Placental pericyte (primary cell): ENCODE results near the gene PRKD3. TPM values are rescaled to one million over a fixed set of nuclear protein-coding genes. Genes with fewer than 3 reads are reported as not detected.

Experiments
- small RNA-seq: library from RNA; depleted of rRNA; stranded (forward); fragments of <200 nt; gene quantifications from one replicate; pipeline ENCODE3, GENCODE V24; 2012; ENCODE audit warnings: low replicate concordance
- total RNA-seq: library from RNA; depleted of rRNA; stranded (reverse); fragments of >200 nt; gene quantifications from 2 replicates; pipeline ENCODE4 v1.2.3, GENCODE V29; 2012

PRKD3 gene
- 35.2 and 75.2 TPM in 2 replicates for total RNA-seq

DNA sequence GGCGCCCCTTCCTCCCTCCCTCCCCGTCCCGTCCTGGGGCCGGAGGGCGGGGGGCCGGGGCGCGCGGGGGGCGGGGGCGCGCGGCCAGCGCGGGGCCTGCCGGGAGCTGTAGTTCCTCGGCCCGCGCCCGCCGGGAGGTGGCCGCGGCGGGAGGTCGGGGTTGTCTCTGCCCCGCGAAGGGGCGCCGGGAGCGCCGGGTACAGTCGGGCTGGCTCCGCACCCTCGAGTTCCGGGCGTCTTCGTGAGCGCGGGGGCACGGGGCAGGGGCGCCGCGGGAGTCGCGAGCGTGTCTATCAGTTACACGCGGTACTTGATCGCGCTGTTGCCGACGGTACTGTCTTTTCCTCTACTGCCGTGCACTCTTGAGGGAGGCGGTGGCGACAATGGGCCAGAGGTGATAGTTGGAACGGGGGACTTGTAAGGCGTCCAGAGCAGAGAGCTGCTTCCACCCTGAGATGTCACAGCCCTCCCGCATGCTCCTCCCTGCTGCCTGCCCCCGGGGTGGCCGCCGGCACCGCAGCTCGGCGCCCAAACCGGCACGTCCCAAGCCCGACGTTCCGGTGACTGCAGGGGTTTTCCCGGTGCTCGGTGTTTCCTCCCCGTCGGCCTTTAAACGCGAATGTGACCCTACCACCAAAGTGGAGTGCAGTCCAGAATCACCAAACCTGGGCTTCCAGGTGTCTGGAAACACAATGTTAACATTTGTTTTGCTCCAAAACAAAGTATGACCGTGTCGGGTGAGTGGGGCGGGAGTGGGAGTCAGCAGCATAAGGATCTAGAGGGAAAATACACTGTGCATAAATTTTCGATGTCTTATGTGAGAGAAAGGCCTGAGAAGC lies at the start of gene PRKD3:
Gene PRKD3, minus strand, starts transcription at position 48 of the 839 bp plus-strand sequence. CDS start 8,309 bp downstream, outside the sequence.

DNA sequence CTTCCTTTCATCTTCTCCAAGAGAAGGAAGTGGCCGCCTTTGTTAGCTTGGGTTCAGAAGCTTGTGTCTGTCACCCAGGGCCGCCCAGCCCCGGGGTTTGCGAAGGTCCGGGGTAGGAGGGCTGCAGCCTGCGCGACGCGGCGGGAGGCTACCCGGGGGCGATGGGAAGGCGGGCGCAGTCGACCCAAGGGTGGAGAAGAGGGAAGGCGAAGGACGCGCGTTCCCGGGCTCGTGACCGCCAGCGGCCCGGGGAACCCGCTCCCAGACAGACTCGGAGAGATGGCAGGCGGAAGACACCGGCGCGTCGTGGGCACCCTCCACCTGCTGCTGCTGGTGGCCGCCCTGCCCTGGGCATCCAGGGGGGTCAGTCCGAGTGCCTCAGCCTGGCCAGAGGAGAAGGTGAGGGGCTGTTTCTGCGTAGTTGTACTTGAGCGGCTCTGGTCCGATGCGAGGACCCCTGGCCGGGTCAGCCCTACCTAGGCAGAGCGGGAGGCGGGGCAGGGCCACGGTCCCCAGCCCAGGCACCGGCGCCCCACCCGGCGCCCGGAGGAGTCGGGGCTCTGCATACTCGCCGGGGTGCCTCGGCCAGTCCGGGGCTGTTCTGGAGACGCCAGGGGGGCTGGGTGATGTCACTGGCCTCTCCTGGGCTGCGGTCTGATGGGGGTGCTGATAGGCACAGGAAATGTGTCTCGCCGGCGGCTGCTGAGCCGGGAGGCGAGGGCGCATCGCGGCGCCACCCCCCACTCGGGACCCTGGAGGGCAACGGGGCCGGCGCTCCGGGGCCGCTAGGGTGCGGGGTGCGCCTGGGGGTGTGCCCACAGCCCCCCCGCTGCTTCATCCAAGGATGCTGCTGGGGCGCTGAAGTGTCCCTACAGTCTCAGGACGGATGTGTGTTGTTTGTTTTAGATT lies 20.1 kb upstream of the PRKD3 start, which contains the start of gene QPCT:
Gene QPCT, plus strand, starts transcription at position 178 of the 909 bp plus-strand sequence. Its CDS starts 102 bp downstream, at position 280.

Small RNA genes within 50 kb of the gene (small RNA-seq; reads per million reads assigned to genes)
- not detected for gene RNU6-939P

Other genes starting within 250 kb of the PRKD3 start
- 18.4 and 36.7 TPM in 2 replicates for gene HEATR5B, start 240.5 kb downstream of the PRKD3 start, total RNA-seq
- gene GPATCH11, start 240.3 kb downstream of the PRKD3 start, total RNA-seq: 3.7 and 13.6 TPM in 2 replicates
- gene EIF2AK2, start 167.9 kb downstream of the PRKD3 start, total RNA-seq: 18.6 and 42.2 TPM in 2 replicates
- not detected in 2 replicates for gene SULT6B1, start 136.2 kb downstream of the PRKD3 start, total RNA-seq
- gene CEBPZOS, start 128.3 kb downstream of the PRKD3 start, total RNA-seq: 13.1 and 19.3 TPM in 2 replicates
- gene CEBPZ, start 93.2 kb downstream of the PRKD3 start, total RNA-seq: 38.5 and 43.2 TPM in 2 replicates
- gene NDUFAF7, start 93.2 kb downstream of the PRKD3 start, total RNA-seq: 11.2 and 12.5 TPM in 2 replicates
- 11.2 and 49.1 TPM in 2 replicates for gene QPCT, start 19.8 kb upstream of the PRKD3 start, total RNA-seq